ENCODE results near the gene GRIK3.

DNA sequence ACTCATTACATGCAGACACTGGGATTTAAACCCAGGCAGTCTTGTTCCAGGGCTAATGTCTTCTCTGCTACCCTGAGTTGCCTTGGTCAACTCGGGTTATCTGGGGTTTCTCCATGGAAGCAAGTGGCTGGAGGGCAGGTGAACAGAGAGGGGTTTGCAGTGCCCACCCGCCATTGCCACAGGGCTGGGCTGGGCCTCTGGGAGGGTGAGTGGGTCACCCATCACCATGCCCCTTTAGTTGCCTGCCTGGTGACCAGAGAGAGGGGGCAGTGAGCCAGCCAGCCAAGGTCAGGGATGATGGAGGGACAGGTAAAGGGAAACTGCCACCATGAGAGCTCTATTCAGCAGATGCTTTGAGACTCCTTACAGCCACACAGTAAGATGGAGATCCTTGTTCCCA, 53.2 kb downstream of the GRIK3 start:
- TF ChIP-seq, protein P1, sequence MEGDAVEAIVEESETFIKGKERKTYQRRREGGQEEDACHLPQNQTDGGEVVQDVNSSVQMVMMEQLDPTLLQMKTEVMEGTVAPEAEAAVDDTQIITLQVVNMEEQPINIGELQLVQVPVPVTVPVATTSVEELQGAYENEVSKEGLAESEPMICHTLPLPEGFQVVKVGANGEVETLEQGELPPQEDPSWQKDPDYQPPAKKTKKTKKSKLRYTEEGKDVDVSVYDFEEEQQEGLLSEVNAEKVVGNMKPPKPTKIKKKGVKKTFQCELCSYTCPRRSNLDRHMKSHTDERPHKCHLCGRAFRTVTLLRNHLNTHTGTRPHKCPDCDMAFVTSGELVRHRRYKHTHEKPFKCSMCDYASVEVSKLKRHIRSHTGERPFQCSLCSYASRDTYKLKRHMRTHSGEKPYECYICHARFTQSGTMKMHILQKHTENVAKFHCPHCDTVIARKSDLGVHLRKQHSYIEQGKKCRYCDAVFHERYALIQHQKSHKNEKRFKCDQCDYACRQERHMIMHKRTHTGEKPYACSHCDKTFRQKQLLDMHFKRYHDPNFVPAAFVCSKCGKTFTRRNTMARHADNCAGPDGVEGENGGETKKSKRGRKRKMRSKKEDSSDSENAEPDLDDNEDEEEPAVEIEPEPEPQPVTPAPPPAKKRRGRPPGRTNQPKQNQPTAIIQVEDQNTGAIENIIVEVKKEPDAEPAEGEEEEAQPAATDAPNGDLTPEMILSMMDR (IDR thresholded peaks at IDR 0.05) = no peak
- TF ChIP-seq POLR2A (IDR thresholded peaks at IDR 0.05) = no peak

Measured in right lobe of liver (tissue), 4 donors.